ENCODE results near the gene PPP1R3F.

PPP1R3F gene

GRCh38 chrX:49257846-49258748 is 11.5 kb upstream of the PPP1R3F start:
- no peak overlapping the region for H3K4me3 ChIP-seq (ENCODE audit: low read depth in 1 of 2, low read length in 2 of 2)
- H3K36me3 ChIP-seq (ENCODE audit: control insufficient read depth in 1 of 2, insufficient read depth in 2 of 2, low read length in 2 of 2) = no peaks in the 10 kb centered on the region
- H3K27ac ChIP-seq (ENCODE audit: low read depth, low read length) = no peak overlapping the region
- H3K27me3 ChIP-seq (ENCODE audit: control insufficient read depth in 1 of 2, insufficient read depth in 2 of 2, low read length in 2 of 2) = no peaks in the 10 kb centered on the region
- no peaks in the 10 kb centered on the region for H3K9me3 ChIP-seq (ENCODE audit: control insufficient read depth in 1 of 2, low read length in 2 of 2)
- H3K4me1 ChIP-seq (ENCODE audit: control insufficient read depth in 1 of 2, insufficient read depth in 2 of 2, low read length in 2 of 2) = no peaks in the 10 kb centered on the region
- no peak overlapping the region for H3K9ac ChIP-seq (ENCODE audit: low read depth in 1 of 2, low read length in 2 of 2)

- Histone ChIP-seq H3K36me3 (ENCODE audit: control insufficient read depth in 1 of 2, insufficient read depth in 2 of 2, low read length in 2 of 2) (no peaks in the 10 kb centered on the region), H3K4me1 (ENCODE audit: control insufficient read depth in 1 of 2, insufficient read depth in 2 of 2, low read length in 2 of 2) (no peaks in the 10 kb centered on the region), H3K27ac (ENCODE audit: low read depth, low read length) (no peak overlapping the region), H3K4me3 (ENCODE audit: low read depth in 1 of 2, low read length in 2 of 2) (no peak overlapping the region), H3K9ac (ENCODE audit: low read depth in 1 of 2, low read length in 2 of 2) (no peak overlapping the region), H3K9me3 (ENCODE audit: control insufficient read depth in 1 of 2, low read length in 2 of 2) (no peaks in the 10 kb centered on the region), H3K27me3 (ENCODE audit: control insufficient read depth in 1 of 2, insufficient read depth in 2 of 2, low read length in 2 of 2) (no peaks in the 10 kb centered on the region)
Observed at GRCh38 chrX:49258749-49259124, 10.9 kb upstream of the PPP1R3F start.

- no peak overlapping the region for H3K4me3 ChIP-seq (ENCODE audit: low read depth in 1 of 2, low read length in 2 of 2)
- H3K9ac ChIP-seq (ENCODE audit: low read depth in 1 of 2, low read length in 2 of 2) = no peak overlapping the region
- H3K36me3 ChIP-seq (ENCODE audit: control insufficient read depth in 1 of 2, insufficient read depth in 2 of 2, low read length in 2 of 2) = no peaks in the 10 kb centered on the region
- H3K27ac ChIP-seq (ENCODE audit: low read depth, low read length) = no peak overlapping the region
- H3K9me3 ChIP-seq (ENCODE audit: control insufficient read depth in 1 of 2, low read length in 2 of 2) = no peaks in the 10 kb centered on the region
- H3K27me3 ChIP-seq (ENCODE audit: control insufficient read depth in 1 of 2, insufficient read depth in 2 of 2, low read length in 2 of 2) = no peaks in the 10 kb centered on the region
- no peaks in the 10 kb centered on the region for H3K4me1 ChIP-seq (ENCODE audit: control insufficient read depth in 1 of 2, insufficient read depth in 2 of 2, low read length in 2 of 2)
Observed at GRCh38 chrX:49260221-49260985, 9.2 kb upstream of the PPP1R3F start.

GRCh38 chrX:49262603-49263002 is 7.0 kb upstream of the PPP1R3F start:
- Histone ChIP-seq H3K4me1 (ENCODE audit: control insufficient read depth in 1 of 2, insufficient read depth in 2 of 2, low read length in 2 of 2) (no peaks in the 10 kb centered on the region), H3K27me3 (ENCODE audit: control insufficient read depth in 1 of 2, insufficient read depth in 2 of 2, low read length in 2 of 2) (no peaks in the 10 kb centered on the region), H3K9me3 (ENCODE audit: control insufficient read depth in 1 of 2, low read length in 2 of 2) (no peaks in the 10 kb centered on the region)

GRCh38 chrX:49263631-49264030 is 6.0 kb upstream of the PPP1R3F start:
- Histone ChIP-seq H3K4me3 (ENCODE audit: low read depth in 1 of 2, low read length in 2 of 2) (no peak overlapping the region), H3K27me3 (ENCODE audit: control insufficient read depth in 1 of 2, insufficient read depth in 2 of 2, low read length in 2 of 2) (no peaks in the 10 kb centered on the region), H3K27ac (ENCODE audit: low read depth, low read length) (no peak overlapping the region), H3K9ac (ENCODE audit: low read depth in 1 of 2, low read length in 2 of 2) (no peak overlapping the region), H3K36me3 (ENCODE audit: control insufficient read depth in 1 of 2, insufficient read depth in 2 of 2, low read length in 2 of 2) (no peaks in the 10 kb centered on the region), H3K4me1 (ENCODE audit: control insufficient read depth in 1 of 2, insufficient read depth in 2 of 2, low read length in 2 of 2) (no peaks in the 10 kb centered on the region), H3K9me3 (ENCODE audit: control insufficient read depth in 1 of 2, low read length in 2 of 2) (no peaks in the 10 kb centered on the region)

More at GRCh38 chrX:49262603-49263002, 7.0 kb upstream of the PPP1R3F start:
- no peak overlapping the region for H3K9ac ChIP-seq (ENCODE audit: low read depth in 1 of 2, low read length in 2 of 2)
- no peak overlapping the region for H3K27ac ChIP-seq (ENCODE audit: low read depth, low read length)
- no peak overlapping the region for H3K4me3 ChIP-seq (ENCODE audit: low read depth in 1 of 2, low read length in 2 of 2)
- no peaks in the 10 kb centered on the region for H3K36me3 ChIP-seq (ENCODE audit: control insufficient read depth in 1 of 2, insufficient read depth in 2 of 2, low read length in 2 of 2)

GRCh38 chrX:49264460-49264859 is 5.1 kb upstream of the PPP1R3F start, which contains the start of gene FOXP3:
TSS of gene FOXP3 (minus strand) at chrX:49264710. CDS start at chrX:49258505, 6,205 bp downstream.
- Histone ChIP-seq H3K9me3 (ENCODE audit: control insufficient read depth in 1 of 2, low read length in 2 of 2) (no peaks in the 10 kb centered on the region), H3K4me1 (ENCODE audit: control insufficient read depth in 1 of 2, insufficient read depth in 2 of 2, low read length in 2 of 2) (no peaks in the 10 kb centered on the region), H3K9ac (ENCODE audit: low read depth in 1 of 2, low read length in 2 of 2) (no peak within 1 kb of the TSS), H3K27ac (ENCODE audit: low read depth, low read length) (no peak within 1 kb of the TSS), H3K36me3 (ENCODE audit: control insufficient read depth in 1 of 2, insufficient read depth in 2 of 2, low read length in 2 of 2) (no peaks in the 10 kb centered on the region), H3K4me3 (ENCODE audit: low read depth in 1 of 2, low read length in 2 of 2) (no peak within 1 kb of the TSS), H3K27me3 (ENCODE audit: control insufficient read depth in 1 of 2, insufficient read depth in 2 of 2, low read length in 2 of 2) (no peaks in the 10 kb centered on the region)

- Histone ChIP-seq H3K9ac (ENCODE audit: low read depth in 1 of 2, low read length in 2 of 2) (no peak overlapping the region), H3K4me3 (ENCODE audit: low read depth in 1 of 2, low read length in 2 of 2) (no peak overlapping the region), H3K27me3 (ENCODE audit: control insufficient read depth in 1 of 2, insufficient read depth in 2 of 2, low read length in 2 of 2) (no peaks in the 10 kb centered on the region), H3K4me1 (ENCODE audit: control insufficient read depth in 1 of 2, insufficient read depth in 2 of 2, low read length in 2 of 2) (peaks cover 14 to 15% of the 10 kb centered on the region in 2 donors), H3K27ac (ENCODE audit: low read depth, low read length) (no peak overlapping the region), H3K36me3 (ENCODE audit: control insufficient read depth in 1 of 2, insufficient read depth in 2 of 2, low read length in 2 of 2) (no peaks in the 10 kb centered on the region), H3K9me3 (ENCODE audit: control insufficient read depth in 1 of 2, low read length in 2 of 2) (no peaks in the 10 kb centered on the region)
Observed at GRCh38 chrX:49266523-49267445, 2.8 kb upstream of the PPP1R3F start.

- Histone ChIP-seq H3K36me3 (ENCODE audit: control insufficient read depth in 1 of 2, insufficient read depth in 2 of 2, low read length in 2 of 2) (peaks cover 0 to 4% of the 10 kb centered on the region in 2 donors), H3K27me3 (ENCODE audit: control insufficient read depth in 1 of 2, insufficient read depth in 2 of 2, low read length in 2 of 2) (no peaks in the 10 kb centered on the region), H3K9ac (ENCODE audit: low read depth in 1 of 2, low read length in 2 of 2) (peak overlapping the region; percentile 57 to 86), H3K9me3 (ENCODE audit: control insufficient read depth in 1 of 2, low read length in 2 of 2) (no peaks in the 10 kb centered on the region), H3K4me3 (ENCODE audit: low read depth in 1 of 2, low read length in 2 of 2) (peak overlapping the region; percentile 69 to 84), H3K27ac (ENCODE audit: low read depth, low read length) (peak overlapping the region; percentile 52), H3K4me1 (ENCODE audit: control insufficient read depth in 1 of 2, insufficient read depth in 2 of 2, low read length in 2 of 2) (peaks cover 24 to 25% of the 10 kb centered on the region in 2 donors)
Observed at GRCh38 chrX:49268702-49269009, 937 bp upstream of the PPP1R3F start.

GRCh38 chrX:49269010-49269766 is 405 bp upstream of the PPP1R3F start:
- Histone ChIP-seq H3K4me1 (ENCODE audit: control insufficient read depth in 1 of 2, insufficient read depth in 2 of 2, low read length in 2 of 2) (peaks cover 24 to 27% of the 10 kb centered on the region in 2 donors), H3K4me3 (ENCODE audit: low read depth in 1 of 2, low read length in 2 of 2) (peak overlapping the region; percentile 69 to 84), H3K27ac (ENCODE audit: low read depth, low read length) (peak overlapping the region; percentile 96), H3K36me3 (ENCODE audit: control insufficient read depth in 1 of 2, insufficient read depth in 2 of 2, low read length in 2 of 2) (peaks cover 0 to 4% of the 10 kb centered on the region in 2 donors), H3K9me3 (ENCODE audit: control insufficient read depth in 1 of 2, low read length in 2 of 2) (no peaks in the 10 kb centered on the region), H3K27me3 (ENCODE audit: control insufficient read depth in 1 of 2, insufficient read depth in 2 of 2, low read length in 2 of 2) (no peaks in the 10 kb centered on the region), H3K9ac (ENCODE audit: low read depth in 1 of 2, low read length in 2 of 2) (peak overlapping the region; percentile 57 to 86)

All from duodenal mucosa (tissue), 2 donors.